HepG2 (cell line): ENCODE measurements around the gene HABP4. TPM values are rescaled to one million over a fixed set of nuclear protein-coding genes. Genes with fewer than 3 reads are reported as not detected.

Experiments
- BATF2 ChIP-seq: sonication (generic); formaldehyde crosslinking; IDR thresholded peaks from 2 replicates; pipeline ENCODE4 v1.8.0; 2022; ENCODE audit warnings: mild to moderate bottlenecking, missing genetic modification reagents, moderate library complexity
- BRF2 ChIP-seq: sonication (generic); formaldehyde crosslinking; IDR thresholded peaks from 2 replicates; pipeline ENCODE4 v1.8.1; 2022; ENCODE audit warnings: mild to moderate bottlenecking, missing genetic modification reagents
- KDM3A ChIP-seq: IDR thresholded peaks from 2 replicates; pipeline ENCODE4 v1.6.1; 2018; ENCODE audit warnings: low read depth, missing compliant biosample characterization
- RAD51 ChIP-seq: fragments of 450-650 bp; IDR thresholded peaks from 2 replicates; pipeline ENCODE4 v1.6.1; 2016; ENCODE audit warnings: borderline replicate concordance
- RERE ChIP-seq: IDR thresholded peaks from 2 replicates; pipeline ENCODE4 v1.6.1; 2016; ENCODE audit warnings: low read depth, missing genetic modification reagents, missing compliant biosample characterization
- SKIL ChIP-seq: sonication (generic); formaldehyde crosslinking; IDR thresholded peaks from 2 replicates; pipeline ENCODE4 v1.8.0; 2022; ENCODE audit warnings: missing genetic modification reagents, mild to moderate bottlenecking, moderate library complexity, borderline replicate concordance
- WIZ ChIP-seq: sonication (generic); formaldehyde crosslinking; IDR thresholded peaks from 2 replicates; pipeline ENCODE4 v1.5.1; 2020; ENCODE audit warnings: mild to moderate bottlenecking, missing genetic modification reagents
- ZFP91 ChIP-seq: sonication (generic); formaldehyde crosslinking; IDR thresholded peaks from 2 replicates; pipeline ENCODE4 v1.9.0; 2022; ENCODE audit warnings: missing genetic modification reagents, mild to moderate bottlenecking, borderline replicate concordance
- ZNF281 ChIP-seq: sonication (generic); formaldehyde crosslinking; IDR thresholded peaks from 2 replicates; pipeline ENCODE4 v1.4.0; 2020; ENCODE audit warnings: missing genetic modification reagents, borderline replicate concordance
- ZNF468 ChIP-seq: sonication (generic); formaldehyde crosslinking; IDR thresholded peaks from 2 replicates; pipeline ENCODE4 v1.8.0; 2022; ENCODE audit warnings: mild to moderate bottlenecking, moderate library complexity, missing genetic modification reagents
- ZNF7 ChIP-seq: IDR thresholded peaks from 2 replicates; pipeline ENCODE4 v1.6.1; 2016; ENCODE audit warnings: missing biosample characterization, missing genetic modification reagents
- ZNF713 ChIP-seq: sonication (generic); formaldehyde crosslinking; IDR thresholded peaks from 2 replicates; pipeline ENCODE4 v1.4.0; 2020; ENCODE audit warnings: mild to moderate bottlenecking, missing genetic modification reagents
- ZNF724P ChIP-seq: sonication (generic); formaldehyde crosslinking; IDR thresholded peaks from 2 replicates; pipeline ENCODE4 v1.8.0; 2022; ENCODE audit warnings: missing genetic modification reagents, borderline replicate concordance
- polyA plus RNA-seq, 8 experiments: library from polyadenylated mRNA; depleted of rRNA in 3 of 8; stranded (reverse) in 7 of 8; unstranded in 1 of 8; fragments of >200 nt; fragmentation: Illumina TruSeq in 4 of 8; extraction: Trizol in 4 of 8; gene quantifications; 2 replicates each; pipeline versions ENCODE4 v1.2.1 to v1.2.3, GENCODE V29; 2011 to 2016; ENCODE audit warnings: low read depth in 4 of 8, missing spikeins in 1 of 8, mixed read lengths in 1 of 8; ENCODE audit not compliant: insufficient read depth in 1 of 8
- total RNA-seq, 5 experiments: library from RNA; depleted of rRNA; stranded (reverse); fragments of >200 nt; fragmentation: Illumina TruSeq; extraction: Trizol; gene quantifications; 2 replicates each; pipeline ENCODE4 v1.2.3, GENCODE V29; 2016; ENCODE audit warnings: low read depth in 1 of 5

The HABP4 gene
- total and polyA plus RNA-seq, 2 of the 13 experiments (the other 11 are each of a cell fraction or from before 2014, with no cell fraction given) = 14.3 to 26.6 TPM

GRCh38 chr9:96490534-96491078, 40.6 kb downstream of the HABP4 start (continued):
- TF ChIP-seq SKIL (no peak), ZNF468 (CRISPR knock-in tag) (no peak), ZNF7 (no peak; the same call in 1 of the 2 replicates), ZNF724P (CRISPR knock-in tag) (no peak), RAD51 (no peak), ZNF281 (no peak), BRF2 (no peak), ZFP91 (CRISPR knock-in tag) (no peak), KDM3A (no peak), BATF2 (no peak), WIZ (CRISPR knock-in tag) (no peak), ZNF713 (CRISPR knock-in tag) (no peak), RERE (no peak)
